Hepatocyte (in vitro differentiated cells): Measurements from ENCODE around the gene XXYLT1.

Experiments
- CTCF ChIP-seq: fragments of 200-600 bp; sonication (generic); IDR thresholded peaks from 2 replicates; pipeline ENCODE4 v1.5.1; 2016; ENCODE audit warnings: antibody characterized with exemption, mild to moderate bottlenecking; ENCODE audit not compliant: poor library complexity
- EZH2 ChIP-seq: fragments of 200-600 bp; sonication (generic); IDR thresholded peaks from 2 replicates; pipeline ENCODE4 v1.6.1; 2016; ENCODE audit warnings: antibody characterized with exemption, mild to moderate bottlenecking, borderline replicate concordance
- EZH2phosphoT487 ChIP-seq: fragments of 200-600 bp; sonication (generic); IDR thresholded peaks from one replicate; pipeline ENCODE4 v1.6.1; 2018; ENCODE audit warnings: antibody characterized with exemption, mild to moderate bottlenecking, low read depth, moderate library complexity; ENCODE audit not compliant: unreplicated experiment, severe bottlenecking

GRCh38 chr3:195105389-195105788 is 165.6 kb downstream of the XXYLT1 start:
- TF ChIP-seq CTCF (no peak), EZH2phosphoT487 (no peak), EZH2 (no peak)
